Keratinocyte (primary cell): Measurements from ENCODE around the gene MPZL1. TPM values are rescaled to one million over a fixed set of nuclear protein-coding genes. Genes with fewer than 3 reads are reported as not detected.

Source experiments
- DNase-seq: peaks from one replicate; pipeline ENCODE4 v3.0.0-alpha.2; 2011; ENCODE audit warnings: low read depth, missing footprints, low spot score
- FAIRE-seq: peaks from 2 replicates; lab custom pipeline; 2011; peaks lifted over from hg19 to GRCh38; lab: Jason Lieb, UNC
- H2AFZ ChIP-seq: 2 replicates; pipeline ENCODE4 v1.6.0; 2012; ENCODE audit warnings: low read length, control low read depth, inconsistent platforms; ENCODE audit not compliant: control insufficient read depth
- H3K27ac ChIP-seq: 2 replicates; pipeline ENCODE4 v1.5.1; 2011; ENCODE audit warnings: low read length; ENCODE audit not compliant: control insufficient read depth, insufficient read depth
- H3K27me3 ChIP-seq: 3 replicates; pipeline ENCODE4 v1.6.0; 2011; ENCODE audit warnings: low read length; ENCODE audit not compliant: control insufficient read depth, insufficient read depth; ENCODE audit errors: extremely low read depth
- H3K36me3 ChIP-seq, 2 experiments: 2 replicates in 1 of 2; 3 replicates in 1 of 2; pipeline ENCODE4 v1.5.1; 2011; ENCODE audit warnings: low read length in 2 of 2, mild to moderate bottlenecking in 1 of 2; ENCODE audit not compliant: control insufficient read depth in 2 of 2, insufficient read depth in 2 of 2; ENCODE audit errors: extremely low read depth in 1 of 2
- H3K4me1 ChIP-seq: 3 replicates; pipeline ENCODE4 v1.5.1; 2011; ENCODE audit warnings: low read length; ENCODE audit not compliant: control insufficient read depth, insufficient read depth; ENCODE audit errors: extremely low read depth
- H3K4me2 ChIP-seq: 3 replicates; pipeline ENCODE4 v1.6.0; 2011; ENCODE audit warnings: low read depth, low read length; ENCODE audit not compliant: control insufficient read depth, insufficient read depth; ENCODE audit errors: extremely low read depth
- H3K4me3 ChIP-seq, 3 experiments: fragments of 200-600 bp in 1 of 3; sonication (generic) in 1 of 3; 2 replicates in 2 of 3; 3 replicates in 1 of 3; pipeline ENCODE4 v1.5.1; 2011 to 2016; ENCODE audit warnings: low read length in 3 of 3, mild to moderate bottlenecking in 3 of 3, control low read depth in 2 of 3, inconsistent platforms in 1 of 3, low read depth in 1 of 3, mixed read lengths in 1 of 3, mixed run types in 1 of 3, moderate library complexity in 1 of 3; ENCODE audit not compliant: control insufficient read depth in 2 of 3, insufficient read depth in 2 of 3; ENCODE audit errors: extremely low read depth in 1 of 3
- H3K79me2 ChIP-seq: 2 replicates; pipeline ENCODE4 v1.6.0; 2012; ENCODE audit warnings: low read length; ENCODE audit not compliant: control insufficient read depth, insufficient read depth
- H3K9ac ChIP-seq: 3 replicates; pipeline ENCODE4 v1.6.0; 2011; ENCODE audit warnings: low read length; ENCODE audit not compliant: control insufficient read depth, insufficient read depth; ENCODE audit errors: extremely low read depth
- H3K9me1 ChIP-seq: 3 replicates; pipeline ENCODE4 v1.6.0; 2011; ENCODE audit warnings: low read length; ENCODE audit not compliant: control insufficient read depth, insufficient read depth; ENCODE audit errors: extremely low read depth
- H3K9me3 ChIP-seq: 2 replicates; pipeline ENCODE4 v1.5.1; 2012; ENCODE audit warnings: low read depth, low read length; ENCODE audit not compliant: control insufficient read depth
- H4K20me1 ChIP-seq: 3 replicates; pipeline ENCODE4 v1.6.0; 2011; ENCODE audit warnings: low read length; ENCODE audit not compliant: control insufficient read depth, insufficient read depth; ENCODE audit errors: extremely low read depth
- EZH2 ChIP-seq: IDR thresholded peaks from one replicate; pipeline ENCODE4 v1.6.1; 2012; ENCODE audit warnings: inconsistent platforms, mild to moderate bottlenecking, low read length, moderate library complexity
- dilution Hi-C: fragments of 300-500 bp; cut with MboI; formaldehyde crosslinking; loops from one replicate; pipeline ENCODE4 v1.7.0; 2020; ENCODE audit warnings: low sequenced_read_pairs; ENCODE audit not compliant: extremely low pct_ligation_motif_present
- polyA plus RNA-seq, 5 experiments: library from polyadenylated mRNA; depleted of rRNA in 3 of 5; stranded (reverse) in 3 of 5; stranded (forward) in 1 of 5; unstranded in 1 of 5; fragments of >200 nt; gene quantifications; 1 replicate in 1 of 5; 2 replicates in 3 of 5; 3 replicates in 1 of 5; pipeline versions ENCODE4 v1.2.1 to v1.2.3, GENCODE V29; 2011 to 2012; ENCODE audit warnings: missing spikeins in 2 of 5, low read depth in 1 of 5, low replicate concordance in 1 of 5
- TF ChIP-seq, protein P1 (sequence below), 3 experiments: IDR thresholded peaks in 1 of 3; conservative IDR thresholded peaks in 1 of 3; optimal IDR thresholded peaks in 1 of 3; 2 replicates in 2 of 3; 3 replicates in 1 of 3; pipeline versions ENCODE3 to v1.5.1; 2011; ENCODE audit warnings: low read length in 3 of 3, mild to moderate bottlenecking in 3 of 3, moderate library complexity in 2 of 3, control low read depth in 1 of 3, inconsistent platforms in 1 of 3; ENCODE audit not compliant: insufficient read depth in 2 of 3; ENCODE audit errors: extremely low read depth in 1 of 3

The MPZL1 gene
- polyA plus RNA-seq, 1 donor (not counting 4 experiments of a cell fraction or from before 2014, with no cell fraction given): 195 TPM

DNA sequence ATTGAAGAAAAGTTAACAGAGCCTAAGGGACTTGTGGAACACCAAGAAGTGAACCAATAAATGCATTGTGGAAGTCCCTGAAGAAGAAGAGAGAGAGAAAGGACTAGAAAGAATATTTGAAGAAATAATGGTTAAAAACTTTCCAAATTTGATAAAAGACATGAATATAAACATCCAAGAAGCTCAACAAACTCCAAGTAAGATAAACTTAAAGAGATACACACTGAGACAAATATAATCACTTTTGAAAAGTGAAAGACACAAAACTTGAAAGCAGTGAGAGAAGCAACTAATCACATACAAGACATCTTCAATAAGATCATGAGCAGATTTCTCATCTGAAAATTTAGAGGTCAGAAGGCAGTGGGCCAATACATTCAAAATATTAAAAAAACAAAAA lies 91.2 kb downstream of the MPZL1 start:
- no peak overlapping the region for H3K4me3 ChIP-seq
- no peak for DNase-seq
- H3K79me2 ChIP-seq: no peaks in the 10 kb centered on the region
- no peaks in the 10 kb centered on the region for H3K4me1 ChIP-seq
- no peaks in the 10 kb centered on the region for H3K27me3 ChIP-seq
- TF ChIP-seq EZH2: no peak
- TF ChIP-seq, protein P1, sequence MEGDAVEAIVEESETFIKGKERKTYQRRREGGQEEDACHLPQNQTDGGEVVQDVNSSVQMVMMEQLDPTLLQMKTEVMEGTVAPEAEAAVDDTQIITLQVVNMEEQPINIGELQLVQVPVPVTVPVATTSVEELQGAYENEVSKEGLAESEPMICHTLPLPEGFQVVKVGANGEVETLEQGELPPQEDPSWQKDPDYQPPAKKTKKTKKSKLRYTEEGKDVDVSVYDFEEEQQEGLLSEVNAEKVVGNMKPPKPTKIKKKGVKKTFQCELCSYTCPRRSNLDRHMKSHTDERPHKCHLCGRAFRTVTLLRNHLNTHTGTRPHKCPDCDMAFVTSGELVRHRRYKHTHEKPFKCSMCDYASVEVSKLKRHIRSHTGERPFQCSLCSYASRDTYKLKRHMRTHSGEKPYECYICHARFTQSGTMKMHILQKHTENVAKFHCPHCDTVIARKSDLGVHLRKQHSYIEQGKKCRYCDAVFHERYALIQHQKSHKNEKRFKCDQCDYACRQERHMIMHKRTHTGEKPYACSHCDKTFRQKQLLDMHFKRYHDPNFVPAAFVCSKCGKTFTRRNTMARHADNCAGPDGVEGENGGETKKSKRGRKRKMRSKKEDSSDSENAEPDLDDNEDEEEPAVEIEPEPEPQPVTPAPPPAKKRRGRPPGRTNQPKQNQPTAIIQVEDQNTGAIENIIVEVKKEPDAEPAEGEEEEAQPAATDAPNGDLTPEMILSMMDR (optimal IDR thresholded peaks at IDR 0.05 in 1 of 3, IDR thresholded peaks at IDR 0.05 in 1 of 3, conservative IDR thresholded peaks at IDR 0.05 in 1 of 3; ENCODE audit: extremely low read depth in 1 of 3, insufficient read depth in 2 of 3, low read length in 3 of 3): no peak
- no peak overlapping the region for H3K9ac ChIP-seq
- no peak for FAIRE-seq
- no peak overlapping the region for H2AFZ ChIP-seq
- no peak overlapping the region for H3K27ac ChIP-seq
- H3K9me3 ChIP-seq: no peaks in the 10 kb centered on the region
- H3K4me2 ChIP-seq: no peak overlapping the region
- dilution Hi-C loops: no loop called here
- H3K36me3 ChIP-seq: no peaks in the 10 kb centered on the region
- H4K20me1 ChIP-seq: no peaks in the 10 kb centered on the region
- H3K9me1 ChIP-seq: no peaks in the 10 kb centered on the region

DNA sequence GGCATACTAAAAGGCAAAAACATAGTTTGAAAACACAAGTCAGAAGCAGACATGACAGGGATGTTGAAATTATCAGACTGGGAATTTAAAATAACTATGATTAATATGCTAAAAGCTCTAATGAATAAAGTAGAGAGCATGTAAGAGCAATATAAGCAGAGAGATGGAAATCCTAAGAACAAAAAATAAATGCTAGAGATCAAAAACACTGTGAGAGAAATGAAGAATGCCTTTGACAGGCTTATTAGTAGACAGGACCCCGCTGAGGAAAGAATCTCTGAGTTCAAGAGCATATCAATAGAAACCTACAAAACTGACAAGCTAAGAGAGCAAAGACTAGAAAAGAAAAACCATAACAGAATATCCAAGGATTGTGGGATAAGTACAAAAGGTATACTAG lies 93.9 kb downstream of the MPZL1 start:
- no peak overlapping the region for H2AFZ ChIP-seq
- no peak overlapping the region for H3K4me3 ChIP-seq
- no peaks in the 10 kb centered on the region for H3K27me3 ChIP-seq
- DNase-seq (no peak), FAIRE-seq (no peak)
- dilution Hi-C loops: no loop called here
- H3K4me1 ChIP-seq: peaks cover 8% of the 10 kb centered on the region
- no peaks in the 10 kb centered on the region for H3K36me3 ChIP-seq
- no peak overlapping the region for H3K4me2 ChIP-seq
- no peak overlapping the region for H3K9ac ChIP-seq
- H3K9me3 ChIP-seq: no peaks in the 10 kb centered on the region
- no peaks in the 10 kb centered on the region for H3K9me1 ChIP-seq
- no peak overlapping the region for H3K27ac ChIP-seq
- H3K79me2 ChIP-seq: no peaks in the 10 kb centered on the region
- H4K20me1 ChIP-seq: no peaks in the 10 kb centered on the region
- TF ChIP-seq EZH2: no peak
- TF ChIP-seq, protein P1 (optimal IDR thresholded peaks at IDR 0.05 in 1 of 3, IDR thresholded peaks at IDR 0.05 in 1 of 3, conservative IDR thresholded peaks at IDR 0.05 in 1 of 3; ENCODE audit: extremely low read depth in 1 of 3, insufficient read depth in 2 of 3, low read length in 3 of 3): no peak
